ENCODE measurements around the gene MCTP1. TPM values are rescaled to one million over a fixed set of nuclear protein-coding genes. Genes with fewer than 3 reads are reported as not detected.

The MCTP1 gene
- polyA plus RNA-seq, 2 donors = 0.91 to 0.92 TPM

DNA sequence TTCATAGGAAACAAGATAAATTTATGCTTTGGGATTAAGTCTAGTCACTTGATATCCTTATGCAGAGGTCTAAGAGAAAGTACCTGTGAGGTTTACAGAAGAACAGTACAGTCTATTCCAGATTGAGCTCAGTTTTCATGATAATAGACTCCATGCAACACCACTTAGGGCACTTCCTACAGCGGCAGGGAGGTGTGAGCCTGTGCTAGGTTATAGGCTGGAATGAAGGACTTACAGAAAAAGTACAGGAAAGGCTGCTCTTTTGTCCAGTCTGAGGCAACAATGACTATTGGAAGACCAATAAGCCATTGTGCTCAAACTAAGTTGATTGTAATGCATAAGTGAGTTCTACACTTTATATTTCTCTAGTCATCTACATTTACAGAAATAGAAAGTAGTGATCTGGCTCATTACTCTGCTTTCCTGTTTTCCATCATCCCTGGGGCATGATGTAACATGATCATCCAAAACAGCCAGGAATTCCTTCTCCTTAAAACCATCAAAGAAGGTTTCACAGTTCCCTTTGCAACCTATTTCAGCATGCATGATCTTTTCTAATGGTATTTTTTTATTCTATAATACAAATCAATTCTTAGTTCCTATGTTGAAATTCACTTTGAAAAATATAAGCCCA, 343.7 kb downstream of the MCTP1 start:
- H3K9me3 ChIP-seq (ENCODE audit: control insufficient read depth in 2 of 2, insufficient read depth in 1 of 2, low read depth in 1 of 2, low read length in 1 of 2) = no peaks in the 10 kb centered on the region
- 56 to 71% methylated on average over 1 of the region's 1 CpG for WGBS, 2 donors
- no peak overlapping the region for H3K4me3 ChIP-seq (ENCODE audit: low read depth in 1 of 2, low read length in 2 of 2)
- H3K36me3 ChIP-seq (ENCODE audit: control insufficient read depth in 2 of 2, insufficient read depth in 2 of 2, low read length in 1 of 2) = no peaks in the 10 kb centered on the region
- no peaks in the 10 kb centered on the region for H3K27me3 ChIP-seq (ENCODE audit: control insufficient read depth in 1 of 2, insufficient read depth in 2 of 2, low read length in 2 of 2)
- no peaks in the 10 kb centered on the region for H3K4me1 ChIP-seq (ENCODE audit: control insufficient read depth in 2 of 2, insufficient read depth in 2 of 2, low read length in 1 of 2)
- no peak overlapping the region for H3K27ac ChIP-seq (ENCODE audit: low read depth in 2 of 2, low read length in 1 of 2)

DNA sequence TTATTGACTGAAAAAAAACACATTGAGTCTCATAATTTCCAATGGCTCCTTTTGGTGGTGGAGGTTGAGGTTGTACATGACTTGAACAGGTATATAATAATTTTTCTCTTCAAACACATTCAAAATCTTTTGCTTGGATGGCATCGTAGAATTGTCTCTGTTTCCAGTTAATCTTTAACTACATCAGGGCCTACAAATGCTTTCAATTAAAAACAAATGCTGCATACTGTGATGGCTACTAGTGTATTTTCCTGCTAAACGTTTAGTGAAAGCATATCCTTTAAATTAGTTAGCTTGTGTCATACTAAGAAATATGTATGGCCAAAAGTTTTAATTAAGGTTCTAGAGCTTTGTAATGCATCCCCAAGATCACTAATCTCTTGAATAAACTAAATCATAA, 352.6 kb downstream of the MCTP1 start:
- 39 to 53% methylated on average over 2 of the region's 2 CpGs for WGBS, 2 donors

DNA sequence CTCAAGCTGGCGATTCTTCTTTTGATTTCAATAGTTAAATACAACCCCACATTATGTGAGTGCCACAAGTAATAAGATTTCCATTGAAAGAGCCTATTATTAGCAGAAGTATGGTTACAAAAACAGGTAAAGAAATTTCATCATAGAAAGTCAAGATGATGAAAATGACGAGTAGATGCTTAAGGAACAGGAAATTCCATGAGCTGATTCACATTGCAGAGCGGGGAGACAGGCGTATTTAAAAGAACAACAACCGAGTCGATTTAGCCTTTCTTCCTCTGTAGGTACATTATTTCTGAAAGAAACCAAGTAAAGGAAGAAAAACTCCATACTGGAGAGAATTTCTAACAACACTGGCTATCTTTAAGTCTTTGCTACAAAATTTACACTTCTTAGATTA, 356.0 kb downstream of the MCTP1 start:
- no peaks in the 10 kb centered on the region for H3K9me3 ChIP-seq (ENCODE audit: control insufficient read depth in 2 of 2, insufficient read depth in 1 of 2, low read depth in 1 of 2, low read length in 1 of 2)
- H3K36me3 ChIP-seq (ENCODE audit: control insufficient read depth in 2 of 2, insufficient read depth in 2 of 2, low read length in 1 of 2) = no peaks in the 10 kb centered on the region
- no peak overlapping the region for H3K27ac ChIP-seq (ENCODE audit: low read depth in 2 of 2, low read length in 1 of 2)
- WGBS, 2 donors = 81 to 82% methylated on average over 6 of the region's 6 CpGs
- no peaks in the 10 kb centered on the region for H3K4me1 ChIP-seq (ENCODE audit: control insufficient read depth in 2 of 2, insufficient read depth in 2 of 2, low read length in 1 of 2)
- H3K4me3 ChIP-seq (ENCODE audit: low read depth in 1 of 2, low read length in 2 of 2) = no peak overlapping the region
- no peaks in the 10 kb centered on the region for H3K27me3 ChIP-seq (ENCODE audit: control insufficient read depth in 1 of 2, insufficient read depth in 2 of 2, low read length in 2 of 2)

More for the DNA sequence above, 352.6 kb downstream of the MCTP1 start:
- Histone ChIP-seq H3K9me3 (ENCODE audit: control insufficient read depth in 2 of 2, insufficient read depth in 1 of 2, low read depth in 1 of 2, low read length in 1 of 2) (no peaks in the 10 kb centered on the region), H3K4me1 (ENCODE audit: control insufficient read depth in 2 of 2, insufficient read depth in 2 of 2, low read length in 1 of 2) (no peaks in the 10 kb centered on the region), H3K36me3 (ENCODE audit: control insufficient read depth in 2 of 2, insufficient read depth in 2 of 2, low read length in 1 of 2) (no peaks in the 10 kb centered on the region), H3K27me3 (ENCODE audit: control insufficient read depth in 1 of 2, insufficient read depth in 2 of 2, low read length in 2 of 2) (no peaks in the 10 kb centered on the region), H3K4me3 (ENCODE audit: low read depth in 1 of 2, low read length in 2 of 2) (no peak overlapping the region), H3K27ac (ENCODE audit: low read depth in 2 of 2, low read length in 1 of 2) (no peak overlapping the region)

DNA sequence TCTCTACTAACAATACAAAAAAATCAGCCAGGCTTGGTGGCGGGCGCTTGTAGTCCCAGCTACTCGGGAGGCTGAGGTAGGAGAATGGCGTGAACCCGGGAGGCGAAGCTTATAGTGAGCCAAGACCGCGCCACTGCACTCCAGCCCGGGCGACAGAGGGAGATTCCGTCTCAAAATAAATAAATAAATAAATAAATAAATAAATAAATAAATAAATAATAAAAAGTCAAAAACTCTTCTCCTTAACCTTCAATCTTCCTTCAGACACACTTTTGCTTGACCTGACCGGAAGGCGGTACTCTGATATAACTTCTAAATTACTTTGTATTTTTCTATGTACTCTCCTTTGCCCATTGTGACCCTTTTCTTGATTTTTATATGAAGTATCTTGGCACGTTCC, 364.3 kb downstream of the MCTP1 start:
- H3K36me3 ChIP-seq (ENCODE audit: control insufficient read depth in 2 of 2, insufficient read depth in 2 of 2, low read length in 1 of 2) = no peaks in the 10 kb centered on the region
- no peaks in the 10 kb centered on the region for H3K27me3 ChIP-seq (ENCODE audit: control insufficient read depth in 1 of 2, insufficient read depth in 2 of 2, low read length in 2 of 2)
- H3K27ac ChIP-seq (ENCODE audit: low read depth in 2 of 2, low read length in 1 of 2) = no peak overlapping the region
- 93 to 96% methylated on average over 13 to 14 of the region's 14 CpGs for WGBS, 2 donors
- no peaks in the 10 kb centered on the region for H3K9me3 ChIP-seq (ENCODE audit: control insufficient read depth in 2 of 2, insufficient read depth in 1 of 2, low read depth in 1 of 2, low read length in 1 of 2)
- H3K4me3 ChIP-seq (ENCODE audit: low read depth in 1 of 2, low read length in 2 of 2) = no peak overlapping the region
- H3K4me1 ChIP-seq (ENCODE audit: control insufficient read depth in 2 of 2, insufficient read depth in 2 of 2, low read length in 1 of 2) = no peaks in the 10 kb centered on the region

DNA sequence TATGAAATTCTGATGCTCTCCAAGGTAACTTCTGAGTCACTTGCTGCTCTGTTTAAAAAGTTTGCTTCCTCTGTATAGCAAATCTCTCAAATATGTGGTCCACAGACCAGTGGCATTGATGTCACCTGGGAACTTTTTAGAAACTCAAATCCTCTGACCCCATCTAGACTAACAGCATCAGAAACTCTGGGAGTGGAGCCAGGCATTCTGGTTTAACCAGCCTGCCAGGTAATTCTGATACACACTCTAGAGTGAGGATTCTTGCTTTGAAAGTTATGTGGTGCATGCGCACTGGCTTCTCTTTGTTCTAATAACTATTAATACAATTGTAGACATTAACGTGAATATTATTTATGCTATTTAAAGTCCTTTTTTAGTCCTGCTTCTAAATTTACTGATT, 368.3 kb downstream of the MCTP1 start:
- H3K36me3 ChIP-seq (ENCODE audit: control insufficient read depth in 2 of 2, insufficient read depth in 2 of 2, low read length in 1 of 2) = no peaks in the 10 kb centered on the region
- no peaks in the 10 kb centered on the region for H3K9me3 ChIP-seq (ENCODE audit: control insufficient read depth in 2 of 2, insufficient read depth in 1 of 2, low read depth in 1 of 2, low read length in 1 of 2)

DNA sequence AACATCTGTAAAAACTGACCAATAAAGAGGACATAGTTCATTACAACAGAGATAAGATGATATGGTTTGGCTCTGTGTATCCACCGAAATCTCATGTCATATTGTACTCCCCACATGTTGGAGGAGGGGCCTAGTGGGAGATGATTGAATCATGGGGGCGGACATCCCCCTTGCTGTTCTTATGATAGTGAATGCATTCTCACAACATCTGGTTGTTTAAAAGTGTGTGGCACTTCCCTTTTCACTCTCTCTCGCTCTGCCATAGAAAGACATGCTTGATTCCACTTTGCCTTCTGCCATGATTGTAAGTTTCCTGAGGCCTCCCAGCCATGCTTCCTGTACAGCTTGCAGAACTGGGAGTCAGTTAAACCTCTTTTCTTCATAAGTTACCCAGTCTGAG, 373.6 kb downstream of the MCTP1 start:
- 83 to 90% methylated on average over 3 of the region's 3 CpGs for WGBS, 2 donors
- no peak overlapping the region for H3K27ac ChIP-seq (ENCODE audit: low read depth in 2 of 2, low read length in 1 of 2)
- H3K4me3 ChIP-seq (ENCODE audit: low read depth in 1 of 2, low read length in 2 of 2) = no peak overlapping the region
- no peaks in the 10 kb centered on the region for H3K27me3 ChIP-seq (ENCODE audit: control insufficient read depth in 1 of 2, insufficient read depth in 2 of 2, low read length in 2 of 2)
- H3K36me3 ChIP-seq (ENCODE audit: control insufficient read depth in 2 of 2, insufficient read depth in 2 of 2, low read length in 1 of 2) = no peaks in the 10 kb centered on the region
- no peaks in the 10 kb centered on the region for H3K4me1 ChIP-seq (ENCODE audit: control insufficient read depth in 2 of 2, insufficient read depth in 2 of 2, low read length in 1 of 2)
- no peaks in the 10 kb centered on the region for H3K9me3 ChIP-seq (ENCODE audit: control insufficient read depth in 2 of 2, insufficient read depth in 1 of 2, low read depth in 1 of 2, low read length in 1 of 2)

More for the DNA sequence above, 368.3 kb downstream of the MCTP1 start:
- Histone ChIP-seq H3K4me1 (ENCODE audit: control insufficient read depth in 2 of 2, insufficient read depth in 2 of 2, low read length in 1 of 2) (no peaks in the 10 kb centered on the region), H3K4me3 (ENCODE audit: low read depth in 1 of 2, low read length in 2 of 2) (no peak overlapping the region), H3K27ac (ENCODE audit: low read depth in 2 of 2, low read length in 1 of 2) (no peak overlapping the region), H3K27me3 (ENCODE audit: control insufficient read depth in 1 of 2, insufficient read depth in 2 of 2, low read length in 2 of 2) (no peaks in the 10 kb centered on the region)
- 48 to 61% methylated on average over 2 of the region's 2 CpGs for WGBS, 2 donors

DNA sequence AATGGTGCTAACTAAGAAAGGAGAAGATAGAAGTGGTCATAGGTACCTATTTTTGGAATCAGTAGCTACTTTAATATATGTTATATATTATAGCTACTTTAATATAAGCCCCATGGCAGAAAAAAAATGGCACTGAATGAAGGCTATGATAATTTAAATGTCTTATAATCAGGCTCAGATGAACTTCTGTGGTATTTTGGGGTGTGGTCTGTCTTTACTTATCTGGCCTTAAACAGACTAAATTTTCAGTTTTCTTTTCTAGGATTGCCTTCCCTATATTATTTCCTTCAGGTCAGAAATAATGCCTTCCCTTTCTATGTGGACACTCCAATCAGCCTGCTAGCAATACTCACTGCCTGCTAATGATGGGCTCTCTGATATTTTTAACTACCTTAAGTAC, 374.2 kb downstream of the MCTP1 start:
- no peaks in the 10 kb centered on the region for H3K4me1 ChIP-seq (ENCODE audit: control insufficient read depth in 2 of 2, insufficient read depth in 2 of 2, low read length in 1 of 2)
- no peak overlapping the region for H3K27ac ChIP-seq (ENCODE audit: low read depth in 2 of 2, low read length in 1 of 2)
- no peaks in the 10 kb centered on the region for H3K27me3 ChIP-seq (ENCODE audit: control insufficient read depth in 1 of 2, insufficient read depth in 2 of 2, low read length in 2 of 2)
- no peaks in the 10 kb centered on the region for H3K9me3 ChIP-seq (ENCODE audit: control insufficient read depth in 2 of 2, insufficient read depth in 1 of 2, low read depth in 1 of 2, low read length in 1 of 2)
- H3K4me3 ChIP-seq (ENCODE audit: low read depth in 1 of 2, low read length in 2 of 2) = no peak overlapping the region
- no peaks in the 10 kb centered on the region for H3K36me3 ChIP-seq (ENCODE audit: control insufficient read depth in 2 of 2, insufficient read depth in 2 of 2, low read length in 1 of 2)

DNA sequence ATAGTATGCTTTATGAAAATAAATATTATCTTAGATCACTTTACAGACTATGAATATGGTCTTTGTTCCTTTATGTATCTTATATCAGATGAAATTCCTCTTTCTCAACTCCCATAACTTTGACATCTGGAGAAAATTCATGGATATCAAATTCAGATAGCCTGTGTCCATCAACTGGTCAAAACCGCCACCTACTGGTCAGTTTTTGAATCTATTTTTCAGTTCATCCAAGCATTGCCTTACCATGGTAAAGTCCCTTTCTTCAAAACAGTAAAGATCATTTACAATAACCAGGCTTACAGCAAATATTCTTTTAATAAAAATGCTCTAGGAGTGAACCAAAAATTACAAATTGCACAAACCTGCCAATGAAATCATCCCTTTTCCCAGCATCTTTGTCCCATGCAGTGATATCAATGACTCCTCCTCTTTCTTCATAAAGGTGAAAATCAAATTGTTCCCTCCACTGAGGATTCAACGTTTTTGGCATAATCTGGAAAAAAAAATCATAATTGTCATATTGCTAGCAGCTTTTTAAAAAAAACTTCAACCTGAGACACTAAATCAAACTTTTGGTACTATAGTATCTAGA, 375.9 kb downstream of the MCTP1 start:
- no peaks in the 10 kb centered on the region for H3K4me1 ChIP-seq (ENCODE audit: control insufficient read depth in 2 of 2, insufficient read depth in 2 of 2, low read length in 1 of 2)
- H3K27ac ChIP-seq (ENCODE audit: low read depth in 2 of 2, low read length in 1 of 2) = no peak overlapping the region
- H3K9me3 ChIP-seq (ENCODE audit: control insufficient read depth in 2 of 2, insufficient read depth in 1 of 2, low read depth in 1 of 2, low read length in 1 of 2) = no peaks in the 10 kb centered on the region
- no peak overlapping the region for H3K4me3 ChIP-seq (ENCODE audit: low read depth in 1 of 2, low read length in 2 of 2)
- H3K27me3 ChIP-seq (ENCODE audit: control insufficient read depth in 1 of 2, insufficient read depth in 2 of 2, low read length in 2 of 2) = no peaks in the 10 kb centered on the region
- WGBS, 2 donors = 25 to 32% methylated on average over 2 of the region's 2 CpGs
- no peaks in the 10 kb centered on the region for H3K36me3 ChIP-seq (ENCODE audit: control insufficient read depth in 2 of 2, insufficient read depth in 2 of 2, low read length in 1 of 2)

DNA sequence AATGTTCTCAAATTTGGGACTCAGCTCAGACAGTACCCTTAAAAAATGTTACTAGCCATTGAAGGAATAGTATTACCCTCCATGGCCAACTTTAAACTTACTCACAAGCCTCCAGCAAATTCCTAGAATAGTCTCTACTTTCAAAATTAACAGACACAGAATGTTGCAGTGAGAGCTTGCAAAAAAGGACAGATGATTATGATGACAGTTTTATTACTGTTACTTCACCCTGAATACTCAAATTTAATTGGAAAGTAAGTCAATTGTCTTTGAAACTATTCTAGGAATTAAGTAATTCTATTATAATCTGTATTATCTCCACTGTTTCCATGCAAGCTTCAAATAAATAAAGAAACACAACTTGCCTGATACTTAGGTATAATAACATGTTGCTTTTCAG, 378.1 kb downstream of the MCTP1 start:
- H3K36me3 ChIP-seq (ENCODE audit: control insufficient read depth in 2 of 2, insufficient read depth in 2 of 2, low read length in 1 of 2) = no peaks in the 10 kb centered on the region
- H3K27ac ChIP-seq (ENCODE audit: low read depth in 2 of 2, low read length in 1 of 2) = no peak overlapping the region
- no peaks in the 10 kb centered on the region for H3K4me1 ChIP-seq (ENCODE audit: control insufficient read depth in 2 of 2, insufficient read depth in 2 of 2, low read length in 1 of 2)
- H3K27me3 ChIP-seq (ENCODE audit: control insufficient read depth in 1 of 2, insufficient read depth in 2 of 2, low read length in 2 of 2) = no peaks in the 10 kb centered on the region
- no peak overlapping the region for H3K4me3 ChIP-seq (ENCODE audit: low read depth in 1 of 2, low read length in 2 of 2)
- H3K9me3 ChIP-seq (ENCODE audit: control insufficient read depth in 2 of 2, insufficient read depth in 1 of 2, low read depth in 1 of 2, low read length in 1 of 2) = no peaks in the 10 kb centered on the region

DNA sequence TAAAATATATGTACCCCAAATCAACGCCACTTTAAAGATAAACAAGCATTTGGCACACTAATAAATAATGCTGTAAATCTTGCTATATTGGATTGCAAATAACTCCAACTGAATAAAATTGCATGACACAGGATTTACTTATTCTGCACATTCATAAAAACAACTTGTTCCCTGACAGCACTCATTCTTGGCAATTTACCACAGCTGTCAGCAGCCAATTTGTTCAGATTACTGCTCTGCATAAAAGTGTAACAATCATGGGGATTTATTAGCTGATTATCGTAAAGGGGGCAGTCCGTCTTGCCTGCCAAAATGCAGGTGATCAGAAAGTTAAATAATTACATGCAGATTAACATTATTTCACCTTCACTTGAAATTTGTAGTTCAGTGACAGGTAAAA, 381.2 kb downstream of the MCTP1 start:
- no peaks in the 10 kb centered on the region for H3K4me1 ChIP-seq (ENCODE audit: control insufficient read depth in 2 of 2, insufficient read depth in 2 of 2, low read length in 1 of 2)
- no peaks in the 10 kb centered on the region for H3K36me3 ChIP-seq (ENCODE audit: control insufficient read depth in 2 of 2, insufficient read depth in 2 of 2, low read length in 1 of 2)
- no peaks in the 10 kb centered on the region for H3K27me3 ChIP-seq (ENCODE audit: control insufficient read depth in 1 of 2, insufficient read depth in 2 of 2, low read length in 2 of 2)
- WGBS, 2 donors = 51 to 64% methylated on average over 3 of the region's 3 CpGs
- H3K27ac ChIP-seq (ENCODE audit: low read depth in 2 of 2, low read length in 1 of 2) = no peak overlapping the region
- H3K9me3 ChIP-seq (ENCODE audit: control insufficient read depth in 2 of 2, insufficient read depth in 1 of 2, low read depth in 1 of 2, low read length in 1 of 2) = no peaks in the 10 kb centered on the region
- H3K4me3 ChIP-seq (ENCODE audit: low read depth in 1 of 2, low read length in 2 of 2) = no peak overlapping the region
